ENCODE measurements around the gene STAB1. TPM values are rescaled to one million over a fixed set of nuclear protein-coding genes. Genes with fewer than 3 reads are reported as not detected.

The STAB1 gene
- total and polyA plus RNA-seq, 2 of the 8 experiments (the other 6 are each of a cell fraction or from before 2014, with no cell fraction given) = 1.0 to 1.9 TPM

- TF ChIP-seq CTCF (IDR thresholded peaks at IDR 0.05; ENCODE audit: control extremely low read depth in 1 of 3, insufficient read depth in 1 of 3, low read depth in 1 of 3, low read length in 3 of 3) (no peak), SP1 (IDR thresholded peaks at IDR 0.05; ENCODE audit: low read depth, low read length) (no peak), RBBP5 (IDR thresholded peaks at IDR 0.05; ENCODE audit: borderline replicate concordance, low read depth, low read length) (no peak), POU5F1 (IDR thresholded peaks at IDR 0.05; ENCODE audit: low read depth, low read length) (no peak), SIN3A (conservative IDR thresholded peaks at IDR 0.05 in 1 of 2, IDR thresholded peaks at IDR 0.05 in 1 of 2; ENCODE audit: low read depth in 1 of 2, low read length in 2 of 2) (no peak), SIX5 (IDR thresholded peaks at IDR 0.05; ENCODE audit: low read depth, low read length) (no peak)
Measured at GRCh38 chr3:52521881-52522650, 26.9 kb downstream of the STAB1 start (continued).
